ENCODE measurements around the gene CDH19. TPM values are rescaled to one million over a fixed set of nuclear protein-coding genes. Genes with fewer than 3 reads are reported as not detected.

Gene CDH19
- total and polyA plus RNA-seq, 2 of the 4 experiments (the other 2 are of a cell fraction), result not detected

DNA sequence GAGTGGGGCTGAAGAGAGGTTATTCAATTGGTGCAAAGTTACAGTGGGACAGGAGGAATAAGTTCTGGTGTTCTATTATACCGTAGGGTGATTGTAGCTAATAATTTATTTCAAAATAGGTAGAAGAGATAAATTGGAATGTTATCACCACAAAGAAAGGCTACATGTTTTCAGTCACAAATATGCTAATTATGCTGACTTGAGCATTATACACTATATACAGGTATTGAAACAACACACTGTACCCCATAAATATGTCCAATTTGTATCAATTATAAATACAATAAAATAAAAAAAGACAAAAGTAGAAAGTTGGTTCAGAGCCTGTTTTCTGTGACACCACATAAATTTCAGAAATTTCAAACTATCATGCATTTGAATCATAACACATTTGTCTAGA is 97.7 kb downstream of the CDH19 start:
- Histone ChIP-seq H3K4me1 (ENCODE audit: control insufficient read depth, insufficient read depth, low read length) (no peaks in the 10 kb centered on the region), H3K4me2 (ENCODE audit: low read depth, low read length) (no peak overlapping the region), H4K91ac (ENCODE audit: insufficient read depth, low read depth, low read length) (no peak overlapping the region), H2AK5ac (ENCODE audit: low read depth, low read length) (no peak overlapping the region), H3K9me3 (ENCODE audit: control insufficient read depth, insufficient read depth, low read length) (0 out of 2 replicates have a peak, but pooled peaks cover 2% of the 10 kb centered on the region), H4K20me1 (ENCODE audit: insufficient read depth, low read length) (no peaks in the 10 kb centered on the region), H3K23ac (ENCODE audit: low read depth, low read length) (no peak overlapping the region), H3K9ac (ENCODE audit: low read depth, low read length) (no peak overlapping the region), H2BK15ac (ENCODE audit: low read depth, low read length) (no peak overlapping the region), H2AFZ (replicated peaks; ENCODE audit: low read length, poor library complexity) (no peak overlapping the region), H2BK20ac (ENCODE audit: low read depth, low read length) (no peak overlapping the region), H2BK5ac (ENCODE audit: low read depth, low read length, poor library complexity, severe bottlenecking) (no peak overlapping the region), H2BK120ac (ENCODE audit: low read depth, low read length) (no peak overlapping the region), H3K27me3 (ENCODE audit: control insufficient read depth, insufficient read depth, low read length) (no peaks in the 10 kb centered on the region), H3K27ac (ENCODE audit: insufficient read depth, low read length) (no peak overlapping the region), H3K4ac (ENCODE audit: low read depth, low read length) (no peak overlapping the region), H4K8ac (ENCODE audit: low read depth in 2 of 2, low read length in 2 of 2) (no peak overlapping the region), H4K5ac (ENCODE audit: low read depth, low read length) (no peak overlapping the region), H3K56ac (ENCODE audit: extremely low read depth, insufficient read depth, low read length) (no peak overlapping the region), H3K79me1 (ENCODE audit: low read depth in 1 of 2, low read length in 2 of 2) (no peaks in the 10 kb centered on the region), H3K18ac (ENCODE audit: low read depth, low read length) (no peak overlapping the region), H3K14ac (replicated peaks; ENCODE audit: low read depth, low read length) (no peak overlapping the region), H3K9me1 (ENCODE audit: insufficient read depth, low read length) (no peaks in the 10 kb centered on the region), H2AK9ac (replicated peaks; ENCODE audit: low read depth, low read length, poor library complexity) (no peak overlapping the region), H3K36me3 (ENCODE audit: control insufficient read depth, insufficient read depth, low read length) (no peaks in the 10 kb centered on the region), H3K4me3 (ENCODE audit: insufficient read depth, low read depth, low read length) (no peak overlapping the region)
- ATAC-seq (ENCODE audit: low read depth) (no peak), DNase-seq (no peak)
- CTCF ChIA-PET, result no interaction called here
- POLR2A ChIA-PET (ENCODE audit: unreplicated experiment), result no interaction called here
- peak; percentile 53; the same call in 1 of the 2 replicates for TF ChIP-seq MAFK (IDR thresholded peaks at IDR 0.05; ENCODE audit: low read depth, low read length)
- TF ChIP-seq RFX5 (IDR thresholded peaks at IDR 0.05; ENCODE audit: low read depth, low read length), result no peak
- no peak for TF ChIP-seq RCOR1 (IDR thresholded peaks at IDR 0.05; ENCODE audit: insufficient replicate concordance, low read length)
- TF ChIP-seq, protein P1, sequence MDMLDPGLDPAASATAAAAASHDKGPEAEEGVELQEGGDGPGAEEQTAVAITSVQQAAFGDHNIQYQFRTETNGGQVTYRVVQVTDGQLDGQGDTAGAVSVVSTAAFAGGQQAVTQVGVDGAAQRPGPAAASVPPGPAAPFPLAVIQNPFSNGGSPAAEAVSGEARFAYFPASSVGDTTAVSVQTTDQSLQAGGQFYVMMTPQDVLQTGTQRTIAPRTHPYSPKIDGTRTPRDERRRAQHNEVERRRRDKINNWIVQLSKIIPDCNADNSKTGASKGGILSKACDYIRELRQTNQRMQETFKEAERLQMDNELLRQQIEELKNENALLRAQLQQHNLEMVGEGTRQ (IDR thresholded peaks at IDR 0.05; ENCODE audit: low read depth, low read length), result no peak
- no peak for TF ChIP-seq BHLHE40 (IDR thresholded peaks at IDR 0.05; ENCODE audit: low read depth, low read length)
- TF ChIP-seq, protein P2, sequence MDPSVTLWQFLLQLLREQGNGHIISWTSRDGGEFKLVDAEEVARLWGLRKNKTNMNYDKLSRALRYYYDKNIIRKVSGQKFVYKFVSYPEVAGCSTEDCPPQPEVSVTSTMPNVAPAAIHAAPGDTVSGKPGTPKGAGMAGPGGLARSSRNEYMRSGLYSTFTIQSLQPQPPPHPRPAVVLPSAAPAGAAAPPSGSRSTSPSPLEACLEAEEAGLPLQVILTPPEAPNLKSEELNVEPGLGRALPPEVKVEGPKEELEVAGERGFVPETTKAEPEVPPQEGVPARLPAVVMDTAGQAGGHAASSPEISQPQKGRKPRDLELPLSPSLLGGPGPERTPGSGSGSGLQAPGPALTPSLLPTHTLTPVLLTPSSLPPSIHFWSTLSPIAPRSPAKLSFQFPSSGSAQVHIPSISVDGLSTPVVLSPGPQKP (IDR thresholded peaks at IDR 0.05; ENCODE audit: borderline replicate concordance, low read depth, low read length), result no peak
- intact Hi-C loops (cut with micrococcal nuclease), result no loop called here
- dilution Hi-C loops (cut with HindIII; ENCODE audit: low sequenced_read_pairs, unreplicated experiment), result no loop called here
- in situ Hi-C loops (cut with MboI; ENCODE audit: low sequenced_read_pairs), result no loop called here
- no TSS peak for BruUV-seq (replicated peaks)
- WGBS, 2 experiments (ENCODE audit: extremely low coverage in 2 of 2, insufficient read length in 1 of 2), result no CpG with 5 or more reads among the region's 1 CpG

Measured in IMR-90 (cell line).